Astrocyte (in vitro differentiated cells and primary cell): Measurements from ENCODE around the gene ZDHHC14. TPM values are rescaled to one million over a fixed set of nuclear protein-coding genes. Genes with fewer than 3 reads are reported as not detected.

ENCODE experiments used
- DNase-seq: peaks from one replicate; pipeline ENCODE4 v3.0.0-alpha.2; 2010; ENCODE audit warnings: low read depth
- FAIRE-seq: peaks from 2 replicates; lab custom pipeline; 2011; peaks lifted over from hg19 to GRCh38; lab: Jason Lieb, UNC
- H2AFZ ChIP-seq: 2 replicates; pipeline ENCODE4 v1.6.0; 2012; ENCODE audit warnings: low read depth, low read length, inconsistent platforms
- H3K27ac ChIP-seq: 2 replicates; pipeline ENCODE4 v1.5.1; 2011; ENCODE audit warnings: low read depth, low read length, inconsistent platforms
- H3K27me3 ChIP-seq: 2 replicates; pipeline ENCODE4 v1.6.0; 2011; ENCODE audit warnings: low read length, inconsistent platforms; ENCODE audit not compliant: insufficient read depth
- H3K36me3 ChIP-seq: 2 replicates; pipeline ENCODE4 v1.5.1; 2011; ENCODE audit warnings: low read length, inconsistent platforms; ENCODE audit not compliant: insufficient read depth
- H3K4me1 ChIP-seq: 2 replicates; pipeline ENCODE4 v1.5.1; 2011; ENCODE audit warnings: low read length, inconsistent platforms; ENCODE audit not compliant: insufficient read depth
- H3K4me2 ChIP-seq: 2 replicates; pipeline ENCODE4 v1.6.0; 2012; ENCODE audit warnings: low read length, inconsistent platforms
- H3K4me3 ChIP-seq: 2 replicates; pipeline ENCODE4 v1.5.1; 2011; ENCODE audit warnings: low read depth, mild to moderate bottlenecking, low read length, inconsistent platforms; ENCODE audit not compliant: insufficient read depth
- H3K79me2 ChIP-seq: 2 replicates; pipeline ENCODE4 v1.6.0; 2012; ENCODE audit warnings: mild to moderate bottlenecking, low read length, inconsistent platforms; ENCODE audit not compliant: insufficient read depth
- H3K9ac ChIP-seq: 2 replicates; pipeline ENCODE4 v1.6.0; 2012; ENCODE audit warnings: mild to moderate bottlenecking, low read length, inconsistent platforms
- H3K9me3 ChIP-seq: 2 replicates; pipeline ENCODE4 v1.5.1; 2012; ENCODE audit warnings: low read depth, mild to moderate bottlenecking, low read length, inconsistent platforms; ENCODE audit not compliant: insufficient read depth
- H4K20me1 ChIP-seq: 2 replicates; pipeline ENCODE4 v1.6.0; 2012; ENCODE audit warnings: low read length, inconsistent platforms; ENCODE audit not compliant: insufficient read depth
- H3K27ac Mint-ChIP-seq: one replicate; pipeline ENCODE4 v1.8.0; 2021; ENCODE audit warnings: mild to moderate bottlenecking, mixed read lengths; ENCODE audit not compliant: unreplicated experiment
- H3K27me3 Mint-ChIP-seq: one replicate; pipeline ENCODE4 v1.8.0; 2021; ENCODE audit warnings: low read depth, mixed read lengths; ENCODE audit not compliant: unreplicated experiment
- H3K36me3 Mint-ChIP-seq: one replicate; pipeline ENCODE4 v1.8.0; 2021; ENCODE audit warnings: low read depth, mixed read lengths; ENCODE audit not compliant: unreplicated experiment
- H3K4me1 Mint-ChIP-seq: one replicate; pipeline ENCODE4 v1.8.0; 2021; ENCODE audit warnings: low read depth, mixed read lengths; ENCODE audit not compliant: unreplicated experiment
- H3K4me3 Mint-ChIP-seq: one replicate; pipeline ENCODE4 v1.8.0; 2021; ENCODE audit warnings: mild to moderate bottlenecking, moderate library complexity, mixed read lengths; ENCODE audit not compliant: unreplicated experiment
- H3K9me3 Mint-ChIP-seq: one replicate; pipeline ENCODE4 v1.8.0; 2021; ENCODE audit warnings: mild to moderate bottlenecking, mixed read lengths; ENCODE audit not compliant: unreplicated experiment
- CTCF ChIP-seq: IDR thresholded peaks from 2 replicates; pipeline ENCODE4 v1.5.1; 2011; ENCODE audit warnings: low read depth, mild to moderate bottlenecking, inconsistent platforms, low read length, moderate library complexity; ENCODE audit not compliant: insufficient read depth
- EZH2 ChIP-seq: IDR thresholded peaks from 2 replicates; pipeline ENCODE4 v1.6.1; 2012; ENCODE audit warnings: mild to moderate bottlenecking, low read length, inconsistent platforms; ENCODE audit not compliant: insufficient read depth
- total RNA-seq: library from RNA; stranded (reverse); gene quantifications from 2 replicates; pipeline ENCODE4 v1.2.1, GENCODE V29; 2021

ZDHHC14 gene
- total RNA-seq, 1 donor from 2014 or later = 7.2 TPM

GRCh38 chr6:157535340-157536222 lies 154.6 kb downstream of the ZDHHC14 start:
- Histone ChIP-seq H3K9me3 (no peaks in the 10 kb centered on the region), H4K20me1 (no peaks in the 10 kb centered on the region), H3K4me1 (peaks cover 13% of the 10 kb centered on the region), H3K36me3 (no peaks in the 10 kb centered on the region), H3K27ac (peak overlapping the region; percentile 44), H3K4me3 (peak overlapping the region; percentile 8), H3K79me2 (no peaks in the 10 kb centered on the region), H3K27me3 (no peaks in the 10 kb centered on the region), H2AFZ (peak overlapping the region; percentile 16), H3K4me2 (peak overlapping the region; percentile 72), H3K9ac (peak overlapping the region; percentile 31)
- peaks cover 20% of the 10 kb centered on the region for H3K27me3 Mint-ChIP-seq
- peak; percentile 20 for FAIRE-seq
- H3K4me1 Mint-ChIP-seq = peaks cover 17% of the 10 kb centered on the region
- H3K9me3 Mint-ChIP-seq = peaks cover 2% of the 10 kb centered on the region
- TF ChIP-seq CTCF (no peak), EZH2 (no peak)
- H3K36me3 Mint-ChIP-seq = peaks cover 3% of the 10 kb centered on the region
- H3K4me3 Mint-ChIP-seq = no peak overlapping the region
- H3K27ac Mint-ChIP-seq = no peak overlapping the region
- peak; percentile 86 for DNase-seq

- no peak for FAIRE-seq
Measured at GRCh38 chr6:157536223-157536545, 155.2 kb downstream of the ZDHHC14 start.

More at GRCh38 chr6:157536223-157536545, 155.2 kb downstream of the ZDHHC14 start:
- no peak overlapping the region for H3K4me3 ChIP-seq
- no peaks in the 10 kb centered on the region for H3K36me3 ChIP-seq
- no peaks in the 10 kb centered on the region for H3K79me2 ChIP-seq
- H2AFZ ChIP-seq = no peak overlapping the region
- Mint-ChIP-seq H3K9me3 (peaks cover 2% of the 10 kb centered on the region), H3K27me3 (peaks cover 17% of the 10 kb centered on the region), H3K4me1 (peaks cover 17% of the 10 kb centered on the region), H3K4me3 (no peak overlapping the region), H3K27ac (peak overlapping the region; percentile 19), H3K36me3 (peaks cover 3% of the 10 kb centered on the region)
- H3K27ac ChIP-seq = peak overlapping the region; percentile 44
- no peak for TF ChIP-seq CTCF
- no peak for TF ChIP-seq EZH2
- peaks cover 2% of the 10 kb centered on the region for H3K27me3 ChIP-seq
- H3K4me1 ChIP-seq = peaks cover 13% of the 10 kb centered on the region
- no peak for DNase-seq
- H3K9ac ChIP-seq = peak overlapping the region; percentile 21
- H3K9me3 ChIP-seq = no peaks in the 10 kb centered on the region
- H3K4me2 ChIP-seq = peak overlapping the region; percentile 72
- no peaks in the 10 kb centered on the region for H4K20me1 ChIP-seq
